Colonic mucosa (tissue), 4 donors: ENCODE data around the gene VIPR2. TPM values are rescaled to one million over a fixed set of nuclear protein-coding genes. Genes with fewer than 3 reads are reported as not detected.

Experiments
- DNase-seq: peaks from one replicate; pipeline ENCODE4 v3.0.0-alpha.2; 2020
- H3K27ac ChIP-seq: fragments of 200-600 bp; one replicate; pipeline ENCODE4 v1.8.0; 2021
- H3K27me3 ChIP-seq: fragments of 200-600 bp; one replicate; pipeline ENCODE4 v1.8.0; 2021
- H3K36me3 ChIP-seq: fragments of 200-600 bp; one replicate; pipeline ENCODE4 v1.8.0; 2021
- H3K4me1 ChIP-seq: fragments of 200-600 bp; one replicate; pipeline ENCODE4 v1.8.0; 2021; ENCODE audit warnings: mild to moderate bottlenecking
- H3K4me3 ChIP-seq: fragments of 200-600 bp; one replicate; pipeline ENCODE4 v1.8.0; 2021
- H3K9ac ChIP-seq, 2 donors: one replicate each; pipeline ENCODE4 v1.7.0; 2013; ENCODE audit warnings: control low read depth in 2 of 2, low read depth in 2 of 2, low read length in 2 of 2
- H3K9me3 ChIP-seq: fragments of 200-600 bp; one replicate; pipeline ENCODE4 v1.8.0; 2021
- intact Hi-C: fragments of 100-400 bp; cut with DNase I; formaldehyde crosslinking; loops from one replicate; pipeline ENCODE4 v1.14.1; 2022
- total RNA-seq, 2 donors: library from RNA; stranded (reverse); fragmentation: NEBNext Ultra II Directional in 1 of 2; extraction: Animal tissue kit (Norgen Biotek cat#: 25700) in 1 of 2; gene quantifications; one replicate each; pipeline ENCODE4 v1.2.1, GENCODE V29; 2021
- TF ChIP-seq, protein P1 (sequence below): fragments of 200-600 bp; IDR thresholded peaks from one replicate; pipeline ENCODE4 v1.8.0; 2022; ENCODE audit warnings: antibody characterized with exemption, mild to moderate bottlenecking
- donor health status: healthy.
- donor health status: DM: no; HTN: no; CAD: no.
- donor health status: DM: no; HTN: no; CAD: no.

VIPR2 gene
- total RNA-seq, 2 donors from 2014 or later, result 0.37 to 1.3 TPM

- intact Hi-C loops, result no loop called here
- Histone ChIP-seq H3K9ac (no peak overlapping the region), H3K4me1 (peaks cover 5% of the 10 kb centered on the region), H3K27ac (no peak overlapping the region), H3K27me3 (no peaks in the 10 kb centered on the region), H3K9me3 (no peaks in the 10 kb centered on the region), H3K4me3 (no peak overlapping the region), H3K36me3 (no peaks in the 10 kb centered on the region)
- no peak for DNase-seq
- TF ChIP-seq, protein P1, sequence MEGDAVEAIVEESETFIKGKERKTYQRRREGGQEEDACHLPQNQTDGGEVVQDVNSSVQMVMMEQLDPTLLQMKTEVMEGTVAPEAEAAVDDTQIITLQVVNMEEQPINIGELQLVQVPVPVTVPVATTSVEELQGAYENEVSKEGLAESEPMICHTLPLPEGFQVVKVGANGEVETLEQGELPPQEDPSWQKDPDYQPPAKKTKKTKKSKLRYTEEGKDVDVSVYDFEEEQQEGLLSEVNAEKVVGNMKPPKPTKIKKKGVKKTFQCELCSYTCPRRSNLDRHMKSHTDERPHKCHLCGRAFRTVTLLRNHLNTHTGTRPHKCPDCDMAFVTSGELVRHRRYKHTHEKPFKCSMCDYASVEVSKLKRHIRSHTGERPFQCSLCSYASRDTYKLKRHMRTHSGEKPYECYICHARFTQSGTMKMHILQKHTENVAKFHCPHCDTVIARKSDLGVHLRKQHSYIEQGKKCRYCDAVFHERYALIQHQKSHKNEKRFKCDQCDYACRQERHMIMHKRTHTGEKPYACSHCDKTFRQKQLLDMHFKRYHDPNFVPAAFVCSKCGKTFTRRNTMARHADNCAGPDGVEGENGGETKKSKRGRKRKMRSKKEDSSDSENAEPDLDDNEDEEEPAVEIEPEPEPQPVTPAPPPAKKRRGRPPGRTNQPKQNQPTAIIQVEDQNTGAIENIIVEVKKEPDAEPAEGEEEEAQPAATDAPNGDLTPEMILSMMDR, result no peak
These were observed 109.0 kb downstream of the VIPR2 start for GRCh38 chr7:159035571-159036073.

DNA sequence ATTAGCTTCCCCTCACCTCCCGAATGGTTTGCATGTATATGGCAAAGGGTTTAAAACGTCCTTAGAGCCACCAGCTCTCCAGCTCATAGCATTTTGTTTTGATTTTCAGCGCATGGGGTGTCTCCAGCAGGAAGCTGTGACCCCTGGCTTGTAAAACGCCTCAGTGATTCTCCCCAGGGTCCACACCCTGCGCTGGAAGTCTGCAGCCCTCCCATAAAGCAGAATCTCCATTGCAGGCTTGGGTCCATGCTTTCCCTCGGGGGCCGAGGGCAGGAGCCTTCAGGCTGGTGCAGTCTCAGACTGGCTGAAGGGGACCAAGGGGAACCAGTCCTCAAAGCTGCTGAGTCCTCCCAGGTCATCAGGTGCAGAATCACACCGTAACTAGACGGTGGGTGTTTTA, 109.7 kb downstream of the VIPR2 start:
- H3K36me3 ChIP-seq, result no peaks in the 10 kb centered on the region
- H3K4me3 ChIP-seq, result no peak overlapping the region
- peak; percentile 10 for DNase-seq
- H3K9me3 ChIP-seq, result no peaks in the 10 kb centered on the region
- peaks cover 5% of the 10 kb centered on the region for H3K4me1 ChIP-seq
- no peaks in the 10 kb centered on the region for H3K27me3 ChIP-seq
- TF ChIP-seq, protein P1, result no peak
- no peak overlapping the region for H3K9ac ChIP-seq
- intact Hi-C loops, result no loop called here
- no peak overlapping the region for H3K27ac ChIP-seq

DNA sequence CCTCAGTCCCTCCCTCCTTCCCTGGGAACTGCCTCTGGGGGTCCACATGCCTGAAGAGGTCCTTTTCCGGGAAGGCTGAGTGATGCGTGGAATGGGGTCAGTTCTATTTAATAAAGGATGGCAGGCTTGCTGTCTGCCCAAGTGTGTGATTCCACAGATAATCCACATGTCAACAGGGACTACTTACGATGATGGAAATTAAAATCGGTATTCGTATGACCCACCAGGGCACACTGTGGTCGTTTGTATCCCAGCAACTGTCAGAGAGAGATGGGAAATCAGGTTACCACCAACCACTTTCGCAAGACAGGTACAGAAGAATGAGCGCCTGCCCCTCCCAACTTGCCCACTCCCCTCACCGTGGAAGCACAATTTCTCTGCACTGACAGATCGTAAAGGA, 110.3 kb downstream of the VIPR2 start:
- TF ChIP-seq, protein P1, result no peak

DNA sequence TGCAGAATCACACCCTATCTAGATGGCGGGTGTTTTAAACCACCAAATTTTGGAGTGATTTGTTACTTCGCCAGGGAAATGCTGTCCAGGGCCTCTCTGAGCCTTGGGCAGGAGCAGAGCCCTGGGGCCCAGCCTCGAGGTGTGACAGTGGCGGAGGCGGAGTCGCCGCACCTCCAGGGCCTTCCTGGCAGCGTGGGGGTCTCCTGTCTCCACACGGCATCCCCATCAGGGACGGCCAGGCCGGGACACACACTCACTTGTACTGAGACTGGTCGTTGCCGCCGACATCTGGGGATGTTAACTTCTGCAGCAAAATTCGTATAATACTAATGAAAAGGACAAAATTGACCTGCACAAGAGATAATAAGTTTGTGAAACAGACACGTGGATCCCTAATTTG, 110.7 kb downstream of the VIPR2 start:
- H3K4me3 ChIP-seq, result no peak overlapping the region
- H3K27ac ChIP-seq, result no peak overlapping the region
- H3K27me3 ChIP-seq, result no peaks in the 10 kb centered on the region
- no peak overlapping the region for H3K9ac ChIP-seq
- H3K36me3 ChIP-seq, result no peaks in the 10 kb centered on the region
- intact Hi-C loops, result no loop called here
- peaks cover 2% of the 10 kb centered on the region for H3K4me1 ChIP-seq
- H3K9me3 ChIP-seq, result no peaks in the 10 kb centered on the region
- peak; percentile 11 for DNase-seq
- TF ChIP-seq, protein P1, result no peak

More for the DNA sequence above, 110.3 kb downstream of the VIPR2 start:
- DNase-seq, result peak; percentile 8
- Histone ChIP-seq H3K9ac (no peak overlapping the region), H3K27me3 (no peaks in the 10 kb centered on the region), H3K27ac (no peak overlapping the region), H3K36me3 (no peaks in the 10 kb centered on the region), H3K9me3 (no peaks in the 10 kb centered on the region), H3K4me1 (peaks cover 5% of the 10 kb centered on the region), H3K4me3 (no peak overlapping the region)
- intact Hi-C loops, result no loop called here

DNA sequence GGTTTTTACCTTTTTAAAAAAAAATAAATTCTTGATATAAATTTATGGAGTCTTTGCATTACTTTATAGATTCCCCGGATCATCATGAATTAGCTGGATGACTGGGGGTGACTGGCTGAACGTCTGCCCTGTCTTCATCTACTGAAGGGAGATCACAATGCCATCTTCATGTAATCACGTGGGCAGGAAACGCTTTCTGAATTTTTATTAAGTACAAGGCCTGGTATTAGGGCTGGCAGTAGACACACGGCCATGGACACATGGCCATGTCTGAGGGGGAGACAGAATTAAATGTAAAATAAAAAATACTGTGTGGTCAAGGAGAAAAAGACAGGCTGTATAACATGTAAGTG, 111.2 kb downstream of the VIPR2 start:
- intact Hi-C loops, result no loop called here
- H3K9ac ChIP-seq, result no peak overlapping the region
- H3K4me1 ChIP-seq, result no peaks in the 10 kb centered on the region
- TF ChIP-seq, protein P1, result no peak
- no peaks in the 10 kb centered on the region for H3K27me3 ChIP-seq
- no peak overlapping the region for H3K27ac ChIP-seq
- no peak for DNase-seq
- H3K9me3 ChIP-seq, result no peaks in the 10 kb centered on the region
- no peaks in the 10 kb centered on the region for H3K36me3 ChIP-seq
- no peak overlapping the region for H3K4me3 ChIP-seq
